ENCODE data around the gene BRSK2.
"Not testable (repeated sequence)": the region's sequence is repeated elsewhere in the genome, so short reads cannot be mapped to it uniquely, and the experiment has no call there.

Gene BRSK2

DNA sequence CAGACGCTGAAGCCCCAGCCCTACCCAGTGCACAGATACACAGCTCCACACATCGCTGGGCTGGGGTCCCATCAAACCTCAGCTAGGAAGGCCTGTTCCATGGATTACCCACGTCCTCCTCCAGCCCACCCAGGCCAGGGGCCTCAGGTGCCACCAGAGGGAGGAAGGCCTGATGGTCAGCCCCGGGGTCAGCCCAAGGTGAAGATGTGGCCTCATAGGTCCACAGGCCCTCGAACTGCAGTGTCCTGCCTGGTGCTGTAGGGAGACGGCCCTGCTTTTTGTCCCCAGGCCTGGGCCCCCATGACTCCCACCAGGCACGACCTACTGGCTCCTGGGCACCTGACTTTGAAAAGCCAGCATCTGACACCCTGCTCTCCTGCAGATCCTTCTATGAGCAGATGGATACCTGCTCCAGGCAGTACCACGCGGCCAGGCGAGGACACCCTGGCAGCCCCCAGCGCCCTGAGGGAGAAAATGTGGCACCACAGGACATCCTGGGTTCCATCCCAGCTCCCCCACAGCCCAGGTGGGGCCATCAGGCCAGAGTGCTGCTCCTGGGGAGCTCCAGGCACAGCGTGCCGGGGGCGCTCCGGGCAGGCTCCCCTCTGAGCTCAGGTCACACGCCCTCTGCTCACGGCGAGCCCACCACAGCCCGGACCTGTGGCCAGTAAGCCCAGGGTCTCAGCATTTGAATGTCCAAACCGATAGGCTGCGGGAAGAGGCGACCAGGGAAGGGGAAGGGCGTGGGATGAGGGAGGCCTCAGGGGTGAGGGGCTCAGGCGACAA, 112.6 kb downstream of the BRSK2 start:
- DNase-seq = no peak

DNA sequence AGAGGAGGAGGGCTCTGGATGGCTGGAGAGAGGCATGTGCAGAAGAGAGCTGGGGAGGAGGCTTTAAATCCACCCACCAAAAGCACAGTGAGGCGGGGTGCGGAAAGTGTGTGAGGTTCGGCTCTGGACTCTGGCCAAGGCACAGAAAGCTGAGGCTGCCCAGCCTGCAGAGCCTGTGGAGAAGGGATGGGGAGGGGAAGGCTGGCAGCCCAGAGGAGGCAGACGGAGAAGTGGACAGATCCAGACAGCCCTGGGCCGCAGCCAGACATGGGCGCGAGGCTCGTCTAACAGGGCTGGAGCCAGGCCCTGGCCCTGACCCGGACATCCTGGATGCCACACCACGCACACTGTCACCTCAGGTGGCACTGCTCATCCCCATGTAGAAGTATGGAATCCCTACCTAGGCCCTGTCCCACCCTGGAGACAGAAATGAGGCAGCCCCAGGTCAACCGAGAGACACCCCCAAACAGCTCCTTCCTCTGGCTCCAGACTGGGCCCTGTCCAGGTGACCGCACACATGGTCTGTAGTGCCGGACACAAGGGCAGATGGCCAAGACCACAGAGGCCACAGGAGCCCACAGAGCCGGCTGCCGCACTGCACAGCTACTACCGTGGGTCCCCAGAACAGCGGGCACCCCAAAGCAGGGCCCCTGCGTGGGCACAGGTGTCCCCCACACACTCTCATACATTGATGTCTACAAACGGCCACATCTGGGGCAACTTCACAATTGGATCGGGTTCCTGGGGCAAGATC, 113.4 kb downstream of the BRSK2 start:
- no peak for DNase-seq

DNA sequence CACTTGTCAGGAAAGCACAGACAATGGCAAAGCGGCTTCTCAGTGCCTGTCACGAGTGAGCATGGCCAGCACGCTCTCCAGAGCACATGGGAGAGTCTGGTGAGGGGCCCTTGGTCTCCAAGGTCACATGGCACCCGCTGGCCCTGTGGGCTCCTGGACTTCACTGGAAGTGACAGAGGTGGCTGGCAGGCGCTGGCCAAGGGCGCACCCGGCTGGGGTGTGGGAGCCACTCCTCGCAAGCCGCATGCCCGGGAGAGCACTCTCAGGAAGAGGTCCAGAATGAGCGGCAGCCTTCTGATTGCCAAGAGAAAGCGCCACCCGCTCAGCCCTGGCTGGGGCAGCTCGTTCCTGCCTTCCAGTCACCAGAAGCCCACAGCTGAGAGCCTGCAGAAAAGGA, 114.0 kb downstream of the BRSK2 start:
- DNase-seq = no peak

DNA sequence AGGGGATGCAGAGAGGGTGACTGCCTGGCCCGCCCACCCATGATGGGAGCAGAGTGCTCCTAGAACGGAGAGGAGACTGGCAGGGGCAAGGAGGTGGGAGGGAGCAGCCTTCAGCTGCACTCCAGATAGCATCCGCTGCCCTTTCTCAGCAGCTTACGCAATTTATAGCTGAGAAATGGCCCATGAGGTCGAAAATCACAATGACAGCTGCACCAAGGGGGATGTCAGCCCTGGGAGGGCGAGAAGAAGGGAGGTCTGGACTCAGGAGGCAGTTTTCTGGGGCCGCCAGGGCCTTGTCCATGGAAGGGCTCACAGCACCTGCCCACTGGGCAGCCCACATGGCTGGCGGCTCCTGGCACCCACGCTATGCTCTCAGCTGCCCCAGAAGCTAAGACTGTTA, 114.4 kb downstream of the BRSK2 start:
- DNase-seq = no peak

DNA sequence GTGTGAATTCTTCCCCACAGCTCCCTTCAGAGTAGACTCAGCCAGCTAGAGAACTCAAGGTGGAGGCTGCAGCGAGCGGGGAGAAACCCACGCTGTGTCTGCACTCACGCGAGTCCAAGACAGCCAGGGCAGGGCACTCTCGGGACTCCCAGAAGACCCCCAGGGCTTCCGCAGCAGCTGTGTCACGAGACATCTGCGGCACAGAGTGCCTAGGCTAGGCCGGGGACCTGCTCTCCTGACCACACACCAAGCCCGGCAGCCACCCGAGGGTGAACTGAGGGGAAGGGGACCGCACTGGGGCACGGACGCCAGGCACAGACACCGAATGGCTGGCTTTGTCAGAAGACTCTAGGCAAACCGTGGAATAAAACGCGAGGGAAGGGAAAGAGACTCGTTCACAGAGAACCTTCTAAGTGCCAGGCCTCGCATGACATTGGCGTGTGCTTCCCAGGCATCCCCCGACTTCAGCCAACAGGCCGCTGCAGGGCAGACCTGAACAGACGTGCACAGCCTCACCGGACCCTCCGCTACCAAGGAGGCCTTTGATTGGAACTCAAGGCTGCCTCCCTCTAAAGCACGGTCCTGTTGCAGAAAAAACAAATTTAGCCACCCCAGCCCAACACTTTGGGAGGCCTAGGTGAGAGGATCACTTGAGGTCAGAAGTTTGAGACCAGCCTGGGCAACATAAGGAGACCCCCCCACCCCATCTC, 115.0 kb downstream of the BRSK2 start:
- DNase-seq = no peak

DNA sequence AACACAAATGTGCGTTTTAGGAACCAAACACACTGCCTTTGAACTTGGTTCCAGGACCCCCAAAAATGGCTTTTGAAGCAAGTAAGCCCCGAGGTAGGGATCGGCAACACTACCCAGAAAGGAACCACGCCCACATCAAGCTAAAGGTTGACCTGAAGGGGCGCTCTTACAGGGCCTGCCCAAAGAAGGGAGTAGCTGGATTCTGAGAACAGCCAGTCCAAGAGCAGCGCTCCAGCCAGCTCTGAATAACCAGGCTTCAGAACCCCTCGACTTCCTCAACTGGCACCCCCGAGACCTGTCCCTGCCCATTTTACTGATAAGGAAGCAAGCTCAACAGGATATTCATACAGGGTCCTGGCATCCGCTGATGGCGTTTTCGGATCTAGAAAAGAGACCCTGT, 115.7 kb downstream of the BRSK2 start:
- DNase-seq = no peak

DNA sequence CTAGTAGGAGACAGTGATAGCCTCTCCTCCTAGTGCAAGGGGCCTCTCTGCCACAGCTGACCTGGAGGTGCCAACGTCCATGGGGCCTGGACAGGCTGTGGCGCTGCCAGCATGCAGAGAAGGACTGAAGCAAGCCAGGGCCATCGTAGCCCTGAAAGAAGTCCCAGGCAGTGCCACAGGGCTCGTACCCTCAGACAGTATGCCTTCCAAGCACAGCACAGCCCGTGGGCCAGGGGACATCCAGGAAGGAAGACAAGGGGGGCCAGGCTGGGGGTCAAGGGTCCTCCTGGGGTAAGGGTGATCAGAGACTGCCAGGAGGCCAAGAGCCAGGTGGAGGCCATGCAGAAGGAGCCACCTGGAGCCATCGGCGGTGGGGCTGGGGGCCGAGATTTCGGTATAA, 117.2 kb downstream of the BRSK2 start:
- no peak for DNase-seq

DNA sequence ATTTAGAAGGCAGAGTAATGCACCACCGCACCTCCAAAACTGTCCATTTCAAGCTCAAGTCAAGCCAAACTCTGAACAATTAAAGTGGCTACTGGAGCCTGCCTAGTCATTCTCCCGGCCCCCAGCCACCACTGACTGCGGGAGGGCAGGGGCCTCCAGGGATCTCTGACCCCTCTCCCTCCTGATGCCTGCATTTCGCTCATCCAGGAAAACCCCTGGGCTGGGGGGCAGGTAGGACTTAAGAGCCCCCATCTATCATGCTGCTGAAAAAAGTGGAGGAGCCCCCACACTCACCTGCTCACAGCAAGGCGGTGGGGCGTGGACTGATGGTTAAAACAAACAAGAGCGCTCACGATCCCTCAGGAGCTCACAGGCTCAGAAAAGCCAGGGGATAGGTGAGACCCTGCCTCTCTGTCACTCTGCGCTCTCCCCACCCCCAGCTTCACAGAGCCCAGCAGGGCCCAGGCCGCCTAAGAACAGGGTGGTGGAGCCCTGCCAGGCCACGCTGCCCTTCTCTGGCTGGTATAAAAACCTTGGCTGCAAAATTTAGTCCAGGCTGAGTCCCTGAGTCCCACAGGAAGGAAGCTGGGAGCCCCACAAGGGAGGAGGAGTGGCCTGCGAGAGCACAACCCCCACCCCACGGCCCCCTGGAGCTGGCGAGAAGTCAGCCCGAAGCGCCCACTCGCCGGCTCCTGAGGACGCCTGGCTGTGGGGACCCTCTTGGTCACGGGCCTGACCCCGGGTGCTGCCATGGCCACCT, 117.8 kb downstream of the BRSK2 start:
- DNase-seq = no peak

DNA sequence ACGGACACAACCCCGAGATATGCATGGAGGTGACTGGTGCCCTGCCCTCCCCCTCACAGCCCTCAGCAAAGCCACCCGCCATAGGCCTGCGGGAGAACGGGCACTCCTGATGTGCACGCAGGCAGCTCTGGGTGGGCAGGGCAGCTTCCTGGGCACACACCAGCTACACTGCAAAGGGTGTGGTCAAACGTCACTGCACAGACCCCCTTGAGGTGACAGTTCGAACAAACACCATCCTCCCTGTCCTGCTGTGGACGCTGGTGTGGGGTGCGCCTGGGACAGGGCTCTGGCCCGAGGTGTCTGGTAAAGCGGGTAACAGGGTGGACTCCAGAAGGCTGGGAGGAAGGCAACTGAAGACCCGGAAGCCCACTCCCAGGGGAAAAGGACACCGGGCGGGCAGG, 118.8 kb downstream of the BRSK2 start:
- DNase-seq = no peak

DNA sequence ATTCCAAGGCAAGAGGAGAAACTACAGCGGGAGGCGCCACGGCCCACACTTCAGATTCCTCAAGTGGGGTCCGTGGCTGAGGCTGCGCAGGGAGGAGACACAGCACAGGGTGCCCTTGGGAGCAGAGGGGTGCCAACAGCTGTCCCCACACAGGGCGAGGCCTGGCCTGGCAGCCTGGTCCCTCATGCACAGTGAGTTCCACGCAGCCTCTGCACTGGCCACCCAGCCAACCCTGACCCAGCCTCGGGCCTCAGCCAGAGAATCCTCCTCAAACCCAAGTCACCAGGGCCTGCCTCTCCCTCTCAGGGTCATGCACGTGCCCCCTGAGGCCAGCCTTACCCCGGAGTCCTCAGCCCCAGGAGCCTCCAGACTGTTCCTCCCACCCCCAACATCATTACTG, 119.3 kb downstream of the BRSK2 start:
- no peak for DNase-seq

DNA sequence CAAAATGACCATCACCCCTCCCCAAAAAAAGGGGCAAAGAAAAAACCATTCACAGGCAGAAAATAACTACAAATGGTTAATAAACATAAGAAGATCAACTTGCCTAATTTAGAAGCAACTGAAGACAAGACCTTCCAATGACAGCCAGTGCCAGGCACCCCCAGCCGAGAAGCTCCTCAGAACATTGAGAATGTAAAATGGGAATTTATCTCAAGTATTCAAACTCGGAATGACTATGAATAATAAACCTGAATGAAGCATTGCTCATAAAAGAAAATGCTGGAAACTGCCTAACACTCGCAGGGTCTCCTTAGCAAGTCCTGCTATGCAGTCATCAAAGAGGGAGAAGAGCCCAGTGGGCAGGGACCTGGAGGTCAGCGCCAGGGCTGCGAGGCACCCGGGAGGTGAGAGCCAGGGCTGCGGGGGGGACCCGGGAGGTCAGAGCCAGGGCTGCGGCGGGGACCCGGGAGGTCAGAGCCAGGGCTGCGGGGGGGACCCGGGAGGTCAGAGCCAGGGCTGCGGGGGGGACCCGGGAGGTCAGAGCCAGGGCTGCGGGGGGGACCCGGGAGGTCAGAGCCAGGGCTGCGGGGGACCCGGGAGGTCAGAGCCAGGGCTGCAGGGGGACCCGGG, 120.0 kb downstream of the BRSK2 start:
- DNase-seq = no peak

DNA sequence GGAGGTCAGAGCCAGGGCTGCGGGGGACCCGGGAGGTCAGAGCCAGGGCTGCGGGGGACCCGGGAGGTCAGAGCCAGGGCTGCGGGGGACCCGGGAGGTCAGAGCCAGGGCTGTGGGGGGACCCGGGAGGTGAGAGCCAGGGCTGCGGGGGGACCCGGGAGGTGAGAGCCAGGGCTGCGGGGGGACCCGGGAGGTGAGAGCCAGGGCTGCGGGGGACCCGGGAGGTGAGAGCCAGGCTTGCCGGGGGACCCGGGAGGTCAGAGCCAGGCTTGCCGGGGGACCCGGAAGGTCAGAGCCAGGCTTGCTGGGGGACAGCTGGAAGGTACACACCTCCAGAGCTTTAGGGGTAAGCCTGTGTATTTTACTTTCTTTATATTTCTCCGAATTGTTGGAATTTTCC, 120.6 kb downstream of the BRSK2 start:
- not testable (repeated sequence) for DNase-seq

DNA sequence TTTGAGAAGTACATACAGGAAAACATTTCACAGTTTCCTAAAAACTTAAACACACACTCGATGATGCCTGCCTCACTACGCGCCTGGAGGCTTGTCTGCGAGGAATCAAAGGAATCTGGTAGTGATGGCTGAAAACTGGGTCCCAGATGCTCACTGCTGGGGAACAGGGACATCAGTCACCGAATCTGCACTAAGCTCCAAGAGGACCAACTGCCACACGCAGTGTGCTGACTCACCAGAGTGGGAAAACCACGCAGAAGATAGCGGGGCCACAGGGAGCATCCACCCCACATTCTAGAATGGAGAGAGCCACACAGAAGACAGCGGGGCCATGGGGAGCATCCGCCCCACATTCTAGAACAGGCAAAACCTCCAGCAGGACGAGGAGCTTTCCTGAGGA, 121.2 kb downstream of the BRSK2 start:
- DNase-seq = no peak

DNA sequence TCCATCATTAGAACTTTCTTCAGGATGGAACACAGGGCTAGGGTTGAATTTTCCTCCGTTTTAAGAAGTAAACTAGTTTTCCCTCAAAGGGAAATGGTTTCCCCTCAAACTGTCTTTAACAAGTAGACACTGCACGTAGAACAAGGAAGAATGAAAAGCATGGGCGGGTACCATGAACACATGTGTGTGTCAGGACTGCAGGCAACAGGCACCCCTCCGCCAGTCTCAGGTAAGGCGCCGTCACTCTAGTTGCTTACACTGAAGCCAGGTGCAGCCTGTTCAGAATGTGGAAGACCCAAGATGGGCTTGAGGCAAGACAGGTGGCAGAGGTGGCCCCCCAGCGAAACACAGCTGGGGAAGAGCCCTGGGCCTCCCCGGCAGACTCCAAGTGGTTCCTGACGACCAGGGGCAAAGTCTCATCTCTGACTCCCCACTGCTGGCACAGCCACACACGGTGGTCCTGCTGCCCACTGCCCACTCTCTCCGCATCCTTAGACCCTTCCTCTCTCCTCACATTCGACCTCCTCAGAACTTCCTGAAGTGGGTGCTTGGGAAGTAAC, 122.3 kb downstream of the BRSK2 start:
- DNase-seq = no peak

Data from GF-D8 (cell line).